Transverse colon (tissue), 4 donors: ENCODE measurements around the gene MPP1. TPM values are rescaled to one million over a fixed set of nuclear protein-coding genes. Genes with fewer than 3 reads are reported as not detected.
A peak's percentile ranks its signal among the peaks of the same experiment; 100 is the strongest.

Source experiments
- DNase-seq: peaks from one replicate; pipeline ENCODE4 v3.0.0-alpha.2; 2019
- H3K27ac ChIP-seq, 4 donors: fragments of 200-600 bp; sonication (generic); 2 replicates each; pipeline ENCODE4 v1.5.1; 2016 to 2018; ENCODE audit warnings: inconsistent platforms in 4 of 4
- H3K27me3 ChIP-seq: fragments of 200-600 bp; sonication (generic); 2 replicates; pipeline ENCODE4 v1.5.1; 2017; ENCODE audit warnings: inconsistent platforms
- H3K36me3 ChIP-seq, 4 donors: fragments of 200-600 bp; sonication (generic); 2 replicates each; pipeline ENCODE4 v1.5.1; 2017 to 2019; ENCODE audit warnings: inconsistent platforms in 4 of 4
- H3K4me1 ChIP-seq, 4 donors: fragments of 200-600 bp; sonication (generic); 2 replicates each; pipeline ENCODE4 v1.5.1; 2017 to 2020; ENCODE audit warnings: inconsistent platforms in 4 of 4
- H3K4me3 ChIP-seq, 4 donors: fragments of 200-600 bp; sonication (generic); 1 replicate in 1 of 4; 2 replicates in 3 of 4; pipeline versions ENCODE4 v1.5.1 to v1.6.1; 2017 to 2019; ENCODE audit warnings: inconsistent platforms in 4 of 4
- H3K9me3 ChIP-seq, 2 donors: fragments of 200-600 bp; sonication (generic); 2 replicates each; pipeline ENCODE4 v1.5.1; 2017 to 2019; ENCODE audit warnings: inconsistent platforms in 2 of 2
- CTCF ChIP-seq, 5 experiments: fragments of 200-600 bp in 3 of 5; fragments of 450-650 bp in 2 of 5; sonication (generic) in 3 of 5; IDR thresholded peaks; 1 replicate in 2 of 5; 2 replicates in 3 of 5; pipeline ENCODE4 v1.5.1; 2016 to 2017; ENCODE audit warnings: antibody characterized with exemption in 5 of 5, inconsistent platforms in 3 of 5, mild to moderate bottlenecking in 2 of 5, moderate library complexity in 1 of 5
- EP300 ChIP-seq: sonication (generic); formaldehyde crosslinking; IDR thresholded peaks from one replicate; pipeline ENCODE4 v1.6.1; 2017; ENCODE audit warnings: antibody characterized with exemption, low read depth
- POLR2A ChIP-seq: fragments of 450-650 bp; IDR thresholded peaks from one replicate; pipeline ENCODE4 v1.6.1; 2016; ENCODE audit warnings: antibody characterized with exemption, mild to moderate bottlenecking, moderate library complexity
- POLR2AphosphoS5 ChIP-seq, 3 donors: sonication (generic); formaldehyde crosslinking; IDR thresholded peaks; one replicate each; pipeline ENCODE4 v1.6.1; 2016; ENCODE audit warnings: antibody characterized with exemption in 3 of 3
- WGBS, 2 donors: methylation state at CpG; one replicate each; pipeline ENCODE4 v1.1.5; 2018; ENCODE audit warnings: low coverage in 1 of 2; 5-methylcytosine and 5-hydroxymethylcytosine counted together
- in situ Hi-C, 4 donors: fragments of 200-750 bp; cut with MboI; loops; one replicate each; pipeline versions ENCODE4 v1.15.0 to v1.15.1; 2017; ENCODE audit warnings: low sequenced_read_pairs in 3 of 4, low pct_ligation_motif_present in 1 of 4, low pct_unique_long_range_greater_than_20kb in 1 of 4
- intact Hi-C: fragments of 100-400 bp; cut with DNase I; formaldehyde crosslinking; loops from one replicate; pipeline ENCODE4 v1.15.1; 2023; ENCODE audit warnings: low total_unique reads
- total RNA-seq, 4 donors: library from RNA; depleted of rRNA; stranded (reverse); fragments of >200 nt; gene quantifications; one replicate each; pipeline ENCODE4 v1.1.0, GENCODE V29; 2016

Gene MPP1
- total RNA-seq, 4 donors from 2014 or later, result 28.7 to 44.1 (median 32.8) TPM

DNA sequence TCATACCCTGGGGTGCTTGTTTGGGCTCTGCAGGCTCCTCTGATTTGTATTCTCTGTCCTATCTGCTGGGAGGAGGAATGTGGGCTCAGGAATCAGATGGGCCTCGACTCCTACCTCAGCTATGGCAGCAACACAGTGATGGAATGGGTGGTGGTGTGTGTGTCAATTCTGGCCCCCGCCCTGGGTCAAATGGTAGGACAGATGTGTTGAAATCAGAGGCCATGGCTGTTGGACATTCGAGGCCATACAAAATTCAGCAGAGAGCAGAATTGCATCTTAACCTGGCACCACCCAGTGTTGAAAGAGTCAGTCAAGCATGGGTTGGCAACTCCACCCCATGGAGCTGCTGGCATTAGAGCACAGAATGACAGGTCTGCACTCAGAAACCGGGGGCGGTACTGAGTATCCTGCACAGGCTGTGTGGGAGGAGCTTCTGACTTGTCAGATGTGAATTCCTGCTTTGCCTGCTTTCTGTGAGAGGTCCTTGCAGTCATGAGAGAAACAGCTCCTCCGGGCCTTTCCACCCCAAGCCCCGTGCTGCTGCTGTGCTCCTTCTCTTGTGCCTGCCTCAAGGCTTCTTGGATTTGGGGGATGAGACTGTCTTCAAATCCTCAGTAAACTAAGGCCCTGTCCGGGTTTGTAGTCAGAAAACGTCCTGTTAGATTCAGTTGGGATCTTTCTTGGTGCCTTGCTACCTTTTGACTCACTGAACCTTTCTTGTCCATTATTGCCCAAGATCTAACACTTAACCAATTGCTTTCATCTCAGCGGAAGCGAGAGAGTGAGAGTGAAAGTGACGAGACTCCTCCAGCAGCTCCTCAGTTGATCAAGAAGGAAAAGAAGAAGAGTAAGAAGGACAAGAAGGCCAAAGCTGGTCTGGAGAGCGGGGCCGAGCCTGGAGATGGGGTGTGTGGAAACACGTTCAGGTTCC, 29.6 kb downstream of the MPP1 start:
- Histone ChIP-seq H3K4me3 (no peak overlapping the region), H3K36me3 (peaks cover 0 to 4% (median 2%) of the 10 kb centered on the region in 4 donors), H3K9me3 (no peaks in the 10 kb centered on the region), H3K27me3 (no peaks in the 10 kb centered on the region), H3K4me1 (no peaks in the 10 kb centered on the region), H3K27ac (no peak overlapping the region)
- no peak for DNase-seq
- WGBS, 2 donors, result 80 to 86% methylated on average over 3 to 15 of the region's 15 CpGs
- in situ Hi-C loops, result no loop called here
- TF ChIP-seq CTCF (IDR thresholded peaks at IDR 0.05), result no peak
- no peak for TF ChIP-seq POLR2A
- TF ChIP-seq EP300, result no peak
- TF ChIP-seq POLR2AphosphoS5 (IDR thresholded peaks at IDR 0.05), result no peak
- intact Hi-C loops, result no loop called here

DNA sequence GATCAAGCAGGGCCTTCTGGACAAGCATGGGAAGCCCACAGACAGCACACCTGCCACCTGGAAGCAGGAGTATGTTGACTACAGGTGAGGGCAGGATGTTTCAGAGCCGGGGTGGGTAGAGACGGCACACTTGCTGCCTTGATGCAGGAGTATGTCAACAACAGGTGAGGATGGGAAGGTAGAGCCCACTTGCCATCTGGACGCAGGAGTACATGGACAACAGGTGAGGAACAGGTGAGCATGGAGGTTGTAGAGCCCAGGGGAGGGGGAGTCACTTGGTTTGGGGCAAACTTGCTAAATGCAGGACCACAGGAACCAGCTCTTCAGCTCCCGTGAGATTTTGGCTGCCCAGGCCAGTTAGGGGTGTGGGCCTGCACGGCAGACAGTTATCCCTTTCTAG, 30.7 kb downstream of the MPP1 start:
- intact Hi-C loops, result no loop called here
- in situ Hi-C loops, result no loop called here
- TF ChIP-seq EP300, result no peak
- no peak for TF ChIP-seq CTCF (IDR thresholded peaks at IDR 0.05)
- no peak for TF ChIP-seq POLR2A
- no peak for TF ChIP-seq POLR2AphosphoS5 (IDR thresholded peaks at IDR 0.05)
- Histone ChIP-seq H3K4me1 (no peaks in the 10 kb centered on the region), H3K36me3 (peaks cover 0 to 4% (median 2%) of the 10 kb centered on the region in 4 donors), H3K9me3 (no peaks in the 10 kb centered on the region), H3K27me3 (no peaks in the 10 kb centered on the region), H3K4me3 (no peak overlapping the region), H3K27ac (no peak overlapping the region)
- no peak for DNase-seq
- WGBS, 2 donors, result 75% methylated on average over 5 of the region's 5 CpGs; no CpG with 5 or more reads in 1 of the 2 donors

- TF ChIP-seq POLR2AphosphoS5 (IDR thresholded peaks at IDR 0.05), result peak; percentile 31 to 78 (median 56)
- peak; percentile 48 for TF ChIP-seq POLR2A
- TF ChIP-seq EP300, result no peak
- TF ChIP-seq CTCF (IDR thresholded peaks at IDR 0.05), result peak in 2 of 5 experiments; percentile 3 to 22
- 44% methylated on average over 72 of the region's 84 CpGs; no CpG with 5 or more reads in 1 of the 2 donors for WGBS, 2 donors
Measured at GRCh38 chrX:154762537-154763296, 42.6 kb downstream of the MPP1 start, which contains the start of gene DKC1. DKC1 (plus strand) TSS chrX:154762864; CDS start chrX:154762966, 102 bp downstream.

More at GRCh38 chrX:154762537-154763296, 42.6 kb downstream of the MPP1 start, which contains the start of gene DKC1:
- peak; percentile 96 for DNase-seq
- Histone ChIP-seq H3K4me1 (peaks cover 0 to 15% (median 3%) of the 10 kb centered on the region in 4 donors), H3K27ac (peak within 1 kb of the TSS; percentile 76 to 89 (median 82)), H3K9me3 (no peaks in the 10 kb centered on the region), H3K27me3 (no peaks in the 10 kb centered on the region), H3K4me3 (peak within 1 kb of the TSS; percentile 46 to 70 (median 62)), H3K36me3 (no peaks in the 10 kb centered on the region)
- in situ Hi-C loops (no loop called here), intact Hi-C loops (no loop called here)
